ENCODE measurements around the gene CLCN7.

- TF ChIP-seq POLR2AphosphoS5 (IDR thresholded peaks at IDR 0.05) (no peak), CTCF (IDR thresholded peaks at IDR 0.05) (no peak), POLR2A (IDR thresholded peaks at IDR 0.05) (no peak)
These were observed 11.9 kb upstream of the CLCN7 start for GRCh38 chr16:1486551-1487390.

All from prostate gland (tissue), 2 donors.